Measurements from ENCODE around the gene CAMK4. TPM values are rescaled to one million over a fixed set of nuclear protein-coding genes. Genes with fewer than 3 reads are reported as not detected.

The CAMK4 gene
- total and polyA plus RNA-seq, 2 donors (not counting 3 experiments of a cell fraction or from before 2014, with no cell fraction given): 2.2 to 5.4 TPM

GRCh38 chr5:111248571-111248970 lies 24.4 kb downstream of the CAMK4 start:
- H3K4me1 ChIP-seq (ENCODE audit: control insufficient read depth, extremely low read depth, insufficient read depth, low read length): no peaks in the 10 kb centered on the region
- no peaks in the 10 kb centered on the region for H3K9me1 ChIP-seq (replicated peaks; ENCODE audit: control insufficient read depth, extremely low read depth, insufficient read depth, low read length)
- H3K27ac ChIP-seq (ENCODE audit: insufficient read depth, low read depth, low read length): no peak overlapping the region
- dilution Hi-C loops (cut with MboI; ENCODE audit: extremely low pct_ligation_motif_present, low sequenced_read_pairs) (no loop called here), intact Hi-C loops (cut with micrococcal nuclease) (no loop called here)
- H2AFZ ChIP-seq (ENCODE audit: low read depth, low read length): no peak overlapping the region
- H3K36me3 ChIP-seq (ENCODE audit: control insufficient read depth in 2 of 2, extremely low read depth in 1 of 2, insufficient read depth in 2 of 2, low read length in 2 of 2): no peaks in the 10 kb centered on the region
- H3K9ac ChIP-seq (replicated peaks; ENCODE audit: extremely low read depth, insufficient read depth, low read length): no peak overlapping the region
- TF ChIP-seq POLR2A (IDR thresholded peaks at IDR 0.05; ENCODE audit: low read depth, low read length) (no peak), JUN (IDR thresholded peaks at IDR 0.05; ENCODE audit: borderline replicate concordance, insufficient read depth, insufficient read length, low read depth) (no peak), MYC (IDR thresholded peaks at IDR 0.05; ENCODE audit: low read depth, low read length) (no peak), POLR2AphosphoS5 (IDR thresholded peaks at IDR 0.05; ENCODE audit: insufficient read depth, low read depth, low read length) (no peak), FOS (IDR thresholded peaks at IDR 0.05; ENCODE audit: borderline replicate concordance, insufficient read depth, low read length) (no peak), GATA2 (IDR thresholded peaks at IDR 0.05; ENCODE audit: insufficient read depth, insufficient read length, low read depth, low read length) (no peak), EZH2 (IDR thresholded peaks at IDR 0.05; ENCODE audit: borderline replicate concordance, low read depth, low read length, severe bottlenecking) (no peak), CTCF (IDR thresholded peaks at IDR 0.05; ENCODE audit: extremely low read depth in 1 of 2, insufficient read depth in 1 of 2, low read depth in 1 of 2, low read length in 2 of 2) (no peak)
- TF ChIP-seq, protein P1, sequence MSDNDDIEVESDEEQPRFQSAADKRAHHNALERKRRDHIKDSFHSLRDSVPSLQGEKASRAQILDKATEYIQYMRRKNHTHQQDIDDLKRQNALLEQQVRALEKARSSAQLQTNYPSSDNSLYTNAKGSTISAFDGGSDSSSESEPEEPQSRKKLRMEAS (IDR thresholded peaks at IDR 0.05; ENCODE audit: insufficient read depth, insufficient read length): no peak
- FAIRE-seq (no peak), DNase-seq (ENCODE audit: low read depth, low spot score) (no peak)
- no peaks in the 10 kb centered on the region for H3K9me3 ChIP-seq (replicated peaks; ENCODE audit: control insufficient read depth, insufficient read depth, low read length)
- POLR2A ChIA-PET: no interaction called here
- no peak overlapping the region for H3K4me3 ChIP-seq (replicated peaks in 1 of 3; ENCODE audit: insufficient read depth in 1 of 3, low read depth in 1 of 3, low read length in 3 of 3)
- CTCF ChIA-PET: interaction anchor here (0.6 kb wide), 1 partner anchor 243 kb away, joined by 3 read pairs; no protein-coding TSS in a partner anchor
- H3K4me2 ChIP-seq (ENCODE audit: insufficient read depth, low read length): no peak overlapping the region
- BruUV-seq (replicated peaks): no TSS peak
- no peaks in the 10 kb centered on the region for H3K27me3 ChIP-seq (ENCODE audit: control insufficient read depth in 2 of 2, insufficient read depth in 2 of 2, low read length in 2 of 2)
- H4K20me1 ChIP-seq (replicated peaks; ENCODE audit: control insufficient read depth, extremely low read depth, insufficient read depth, low read length): no peaks in the 10 kb centered on the region
- H3K79me2 ChIP-seq (ENCODE audit: control insufficient read depth, insufficient read depth, low read length): no peaks in the 10 kb centered on the region
